GM12878 (cell line): ENCODE data around the gene PML. TPM values are rescaled to one million over a fixed set of nuclear protein-coding genes. Genes with fewer than 3 reads are reported as not detected.

Source experiments
- ETV6 ChIP-seq, 2 experiments: fragments of 450-650 bp in 1 of 2; IDR thresholded peaks in 1 of 2; conservative IDR thresholded peaks in 1 of 2; 2 replicates each; pipeline ENCODE4 v1.6.1; 2014; ENCODE audit warnings: antibody characterized with exemption in 1 of 2, borderline replicate concordance in 1 of 2, low read depth in 1 of 2, mild to moderate bottlenecking in 1 of 2, moderate library complexity in 1 of 2
- MEF2B ChIP-seq: fragments of 450-650 bp; IDR thresholded peaks from 2 replicates; pipeline ENCODE4 v1.6.1; 2018; ENCODE audit warnings: mild to moderate bottlenecking, moderate library complexity; ENCODE audit not compliant: partially characterized antibody, poor library complexity, severe bottlenecking
- PML ChIP-seq: IDR thresholded peaks from 2 replicates; pipeline ENCODE4 v1.6.1; 2012; ENCODE audit warnings: low read length, inconsistent platforms
- POLR2AphosphoS5 ChIP-seq: IDR thresholded peaks from 2 replicates; pipeline ENCODE4 v1.6.1; 2011; ENCODE audit warnings: mild to moderate bottlenecking, low read length, inconsistent platforms
- polyA plus RNA-seq, 11 experiments: library from polyadenylated mRNA; depleted of rRNA in 4 of 11; unstranded in 6 of 11; stranded (reverse) in 5 of 11; fragments of >200 nt; fragmentation: Nextera tagmentation in 4 of 11; fragmentation: Illumina TruSeq in 1 of 11; extraction: Ambion mirVana in 4 of 11; extraction: Trizol in 1 of 11; gene quantifications; 1 replicate in 1 of 11; 2 replicates in 10 of 11; pipeline versions ENCODE4 v1.2.1 to v1.2.3, GENCODE V29; 2011 to 2016; ENCODE audit warnings: inconsistent platforms in 2 of 11, missing spikeins in 2 of 11, low read depth in 1 of 11
- total RNA-seq, 4 experiments: library from RNA; depleted of rRNA in 3 of 4; stranded (reverse); fragments of >200 nt in 3 of 4; fragmentation: Illumina TruSeq in 1 of 4; extraction: Trizol in 1 of 4; gene quantifications; 2 replicates each; pipeline versions ENCODE4 v1.2.1 to v1.2.3, GENCODE V29; 2013 to 2021
- TF ChIP-seq, protein P1 (sequence below): fragments of 450-650 bp; formaldehyde crosslinking; IDR thresholded peaks from 2 replicates; pipeline ENCODE4 v1.5.0; 2022; ENCODE audit warnings: mild to moderate bottlenecking, missing genetic modification characterization
- TF ChIP-seq, protein P2 (sequence below): fragments of 450-650 bp; IDR thresholded peaks from 2 replicates; pipeline ENCODE4 v1.6.1; 2017; ENCODE audit warnings: mild to moderate bottlenecking, moderate library complexity

PML gene
- total and polyA plus RNA-seq, 10 of the 15 experiments (the other 5 are each of a cell fraction or from before 2014, with no cell fraction given) = 8.5 to 95.5 (median 30.8) TPM

DNA sequence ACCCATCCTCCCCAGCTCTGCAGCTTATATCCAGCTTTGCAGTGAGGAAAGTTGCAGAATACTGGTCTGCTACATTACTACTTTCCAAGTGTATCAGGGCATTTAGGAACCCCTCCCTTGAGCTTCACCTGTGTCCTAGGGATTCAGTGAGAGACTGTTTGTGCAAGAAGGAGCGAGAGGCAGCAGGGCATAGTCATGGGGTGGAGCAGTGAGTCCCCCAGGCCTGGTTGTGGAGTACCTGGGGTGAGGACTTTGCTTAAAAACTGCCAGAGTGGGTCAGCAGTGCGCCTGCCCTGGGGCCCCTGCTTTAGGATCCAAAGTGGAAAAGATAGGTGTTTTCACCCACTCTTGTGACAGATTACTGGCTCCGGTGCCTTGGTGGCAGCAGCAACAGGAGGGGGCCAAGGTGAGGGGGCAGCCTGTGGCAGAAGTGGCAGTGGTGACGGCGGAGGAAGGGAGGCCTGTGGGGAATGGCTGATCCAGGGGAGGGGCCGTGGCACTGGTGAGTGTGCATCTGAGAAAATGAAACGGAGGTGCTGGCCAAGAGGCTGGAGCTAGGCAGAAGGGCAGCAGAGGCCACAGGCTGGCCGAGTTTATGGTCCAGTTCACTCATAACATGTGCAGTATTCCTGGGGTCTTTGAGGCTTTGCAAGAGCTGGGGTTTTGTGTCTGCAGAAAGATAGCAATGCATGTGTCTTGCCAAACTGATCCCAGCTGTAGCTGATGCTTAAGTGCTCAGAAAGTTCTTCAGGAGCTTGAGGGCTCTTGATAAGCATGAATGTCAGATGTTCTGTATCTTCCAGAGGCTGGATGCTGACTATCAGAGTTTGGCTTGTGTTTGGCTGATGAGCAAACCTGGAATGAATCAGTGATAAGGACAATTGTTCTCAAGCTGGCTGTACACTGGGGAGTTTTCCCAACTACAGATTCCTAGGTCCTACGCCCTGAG is 44.5 kb downstream of the PML start (continued):
- TF ChIP-seq, protein P1, sequence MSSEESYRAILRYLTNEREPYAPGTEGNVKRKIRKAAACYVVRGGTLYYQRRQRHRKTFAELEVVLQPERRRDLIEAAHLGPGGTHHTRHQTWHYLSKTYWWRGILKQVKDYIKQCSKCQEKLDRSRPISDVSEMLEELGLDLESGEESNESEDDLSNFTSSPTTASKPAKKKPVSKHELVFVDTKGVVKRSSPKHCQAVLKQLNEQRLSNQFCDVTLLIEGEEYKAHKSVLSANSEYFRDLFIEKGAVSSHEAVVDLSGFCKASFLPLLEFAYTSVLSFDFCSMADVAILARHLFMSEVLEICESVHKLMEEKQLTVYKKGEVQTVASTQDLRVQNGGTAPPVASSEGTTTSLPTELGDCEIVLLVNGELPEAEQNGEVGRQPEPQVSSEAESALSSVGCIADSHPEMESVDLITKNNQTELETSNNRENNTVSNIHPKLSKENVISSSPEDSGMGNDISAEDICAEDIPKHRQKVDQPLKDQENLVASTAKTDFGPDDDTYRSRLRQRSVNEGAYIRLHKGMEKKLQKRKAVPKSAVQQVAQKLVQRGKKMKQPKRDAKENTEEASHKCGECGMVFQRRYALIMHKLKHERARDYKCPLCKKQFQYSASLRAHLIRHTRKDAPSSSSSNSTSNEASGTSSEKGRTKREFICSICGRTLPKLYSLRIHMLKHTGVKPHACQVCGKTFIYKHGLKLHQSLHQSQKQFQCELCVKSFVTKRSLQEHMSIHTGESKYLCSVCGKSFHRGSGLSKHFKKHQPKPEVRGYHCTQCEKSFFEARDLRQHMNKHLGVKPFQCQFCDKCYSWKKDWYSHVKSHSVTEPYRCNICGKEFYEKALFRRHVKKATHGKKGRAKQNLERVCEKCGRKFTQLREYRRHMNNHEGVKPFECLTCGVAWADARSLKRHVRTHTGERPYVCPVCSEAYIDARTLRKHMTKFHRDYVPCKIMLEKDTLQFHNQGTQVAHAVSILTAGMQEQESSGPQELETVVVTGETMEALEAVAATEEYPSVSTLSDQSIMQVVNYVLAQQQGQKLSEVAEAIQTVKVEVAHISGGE (CRISPR knock-in tag) = no peak
- TF ChIP-seq, protein P2, sequence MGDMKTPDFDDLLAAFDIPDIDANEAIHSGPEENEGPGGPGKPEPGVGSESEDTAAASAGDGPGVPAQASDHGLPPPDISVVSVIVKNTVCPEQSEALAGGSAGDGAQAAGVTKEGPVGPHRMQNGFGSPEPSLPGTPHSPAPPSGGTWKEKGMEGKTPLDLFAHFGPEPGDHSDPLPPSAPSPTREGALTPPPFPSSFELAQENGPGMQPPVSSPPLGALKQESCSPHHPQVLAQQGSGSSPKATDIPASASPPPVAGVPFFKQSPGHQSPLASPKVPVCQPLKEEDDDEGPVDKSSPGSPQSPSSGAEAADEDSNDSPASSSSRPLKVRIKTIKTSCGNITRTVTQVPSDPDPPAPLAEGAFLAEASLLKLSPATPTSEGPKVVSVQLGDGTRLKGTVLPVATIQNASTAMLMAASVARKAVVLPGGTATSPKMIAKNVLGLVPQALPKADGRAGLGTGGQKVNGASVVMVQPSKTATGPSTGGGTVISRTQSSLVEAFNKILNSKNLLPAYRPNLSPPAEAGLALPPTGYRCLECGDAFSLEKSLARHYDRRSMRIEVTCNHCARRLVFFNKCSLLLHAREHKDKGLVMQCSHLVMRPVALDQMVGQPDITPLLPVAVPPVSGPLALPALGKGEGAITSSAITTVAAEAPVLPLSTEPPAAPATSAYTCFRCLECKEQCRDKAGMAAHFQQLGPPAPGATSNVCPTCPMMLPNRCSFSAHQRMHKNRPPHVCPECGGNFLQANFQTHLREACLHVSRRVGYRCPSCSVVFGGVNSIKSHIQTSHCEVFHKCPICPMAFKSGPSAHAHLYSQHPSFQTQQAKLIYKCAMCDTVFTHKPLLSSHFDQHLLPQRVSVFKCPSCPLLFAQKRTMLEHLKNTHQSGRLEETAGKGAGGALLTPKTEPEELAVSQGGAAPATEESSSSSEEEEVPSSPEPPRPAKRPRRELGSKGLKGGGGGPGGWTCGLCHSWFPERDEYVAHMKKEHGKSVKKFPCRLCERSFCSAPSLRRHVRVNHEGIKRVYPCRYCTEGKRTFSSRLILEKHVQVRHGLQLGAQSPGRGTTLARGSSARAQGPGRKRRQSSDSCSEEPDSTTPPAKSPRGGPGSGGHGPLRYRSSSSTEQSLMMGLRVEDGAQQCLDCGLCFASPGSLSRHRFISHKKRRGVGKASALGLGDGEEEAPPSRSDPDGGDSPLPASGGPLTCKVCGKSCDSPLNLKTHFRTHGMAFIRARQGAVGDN = no peak
- TF ChIP-seq PML (no peak), ETV6 (conservative IDR thresholded peaks at IDR 0.05 in 1 of 2, IDR thresholded peaks at IDR 0.05 in 1 of 2; ENCODE audit: borderline replicate concordance in 1 of 2, low read depth in 1 of 2) (no peak), POLR2AphosphoS5 (no peak), MEF2B (no peak)
